Limb (tissue), 2 donors: Measurements from ENCODE around the gene ADAMTS19.
A peak's percentile ranks its signal among the peaks of the same experiment; 100 is the strongest.
"Not testable (repeated sequence)": the region's sequence is repeated elsewhere in the genome, so short reads cannot be mapped to it uniquely, and the experiment has no call there.

ENCODE experiments used
- DNase-seq, 2 donors: peaks; one replicate each; pipeline ENCODE4 v3.0.0-alpha.2; 2016; ENCODE audit errors: extremely low spot score in 2 of 2

ADAMTS19 gene

DNA sequence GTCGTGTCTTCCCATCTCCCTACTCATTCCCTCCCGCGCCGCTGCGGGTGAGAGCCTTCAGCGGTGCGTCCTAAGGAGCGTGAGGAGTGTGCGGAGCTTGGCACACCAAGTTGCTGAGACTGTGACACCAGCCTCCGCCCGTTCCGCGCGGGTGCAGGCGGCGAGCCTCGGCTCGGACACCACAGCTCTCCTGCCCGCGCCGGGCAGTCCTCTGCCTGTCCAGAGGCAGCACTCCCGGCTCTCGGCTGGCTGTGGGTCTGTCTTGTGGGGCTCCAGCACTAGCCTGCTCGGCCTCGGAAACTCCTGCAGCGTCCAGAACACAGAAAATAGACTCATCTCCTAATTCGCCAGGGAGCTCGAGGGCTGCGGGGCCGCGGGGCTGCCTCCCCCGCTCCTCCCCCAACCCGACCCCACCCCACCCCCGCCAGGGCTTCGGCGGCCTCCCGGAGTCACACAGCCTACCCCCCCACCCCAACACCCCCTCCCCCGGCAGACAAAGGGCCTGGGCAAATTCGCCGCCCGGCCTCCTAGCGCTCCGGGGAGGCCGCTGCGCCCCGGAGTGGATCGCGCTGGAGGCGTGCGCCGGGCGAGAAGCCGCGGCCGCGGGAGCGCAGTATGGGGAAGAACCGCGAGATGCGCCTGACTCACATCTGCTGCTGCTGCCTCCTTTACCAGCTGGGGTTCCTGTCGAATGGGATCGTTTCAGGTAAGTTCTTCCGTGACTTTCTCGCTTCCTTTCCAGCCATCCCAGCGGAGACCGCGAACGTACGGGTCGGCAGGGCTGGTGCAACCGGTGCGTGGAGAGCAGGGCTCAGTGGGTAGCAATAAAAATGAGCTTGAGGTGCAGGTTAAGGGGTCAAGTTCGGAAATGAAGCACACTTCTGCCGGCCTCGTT is at the start of gene ADAMTS19:
ADAMTS19 (plus strand) TSS at position 522 of the 895 bp plus-strand sequence; CDS start at position 616, 94 bp downstream.
- peak; percentile 49 to 74 for DNase-seq

GRCh38 chr5:129410488-129410887 is 49.6 kb upstream of the ADAMTS19 start:
- DNase-seq, result no peak

DNA sequence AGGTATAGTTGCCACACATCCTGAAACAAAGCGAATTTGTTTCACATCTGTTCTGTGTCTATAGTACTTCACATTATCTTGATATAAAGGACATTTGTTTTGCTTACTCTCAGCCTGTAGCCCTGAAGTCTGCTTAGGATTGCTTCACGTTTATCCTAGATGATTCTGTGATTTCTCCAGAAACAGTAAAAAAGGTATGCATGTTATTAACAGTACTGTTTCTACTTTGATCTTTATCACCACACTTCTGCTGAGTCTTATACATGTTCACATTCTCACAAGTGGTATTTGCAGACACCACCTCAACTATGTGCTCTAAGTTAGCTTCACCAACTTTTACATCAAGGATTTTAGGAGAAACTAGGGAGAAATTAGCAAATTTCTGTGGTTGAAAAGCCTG is 47.4 kb upstream of the ADAMTS19 start:
- DNase-seq, result no peak

- DNase-seq, result no peak
Measured at GRCh38 chr5:129413570-129413969, 46.5 kb upstream of the ADAMTS19 start.

- DNase-seq, result no peak
Measured at GRCh38 chr5:129419292-129419691, 40.8 kb upstream of the ADAMTS19 start.

DNA sequence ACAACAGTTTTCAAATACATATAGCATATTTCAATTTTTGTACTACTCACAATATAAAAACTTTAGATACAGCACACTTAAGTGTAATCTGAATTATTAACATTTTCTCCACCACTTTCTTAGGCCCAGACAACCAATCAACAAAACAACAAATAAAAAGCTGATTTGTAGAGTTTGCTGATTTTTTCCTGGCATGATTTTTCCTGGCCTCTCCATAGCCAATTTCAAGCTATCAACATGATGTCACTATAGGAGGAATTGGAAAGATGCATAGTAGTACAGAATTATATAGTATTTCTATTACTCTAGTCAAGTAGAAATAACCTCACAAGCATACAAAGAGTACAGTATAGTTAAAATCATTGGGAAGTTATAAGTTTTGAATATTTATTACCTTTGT is 35.1 kb upstream of the ADAMTS19 start:
- no peak for DNase-seq

GRCh38 chr5:129426071-129426470 is 34.0 kb upstream of the ADAMTS19 start:
- DNase-seq, result no peak

DNA sequence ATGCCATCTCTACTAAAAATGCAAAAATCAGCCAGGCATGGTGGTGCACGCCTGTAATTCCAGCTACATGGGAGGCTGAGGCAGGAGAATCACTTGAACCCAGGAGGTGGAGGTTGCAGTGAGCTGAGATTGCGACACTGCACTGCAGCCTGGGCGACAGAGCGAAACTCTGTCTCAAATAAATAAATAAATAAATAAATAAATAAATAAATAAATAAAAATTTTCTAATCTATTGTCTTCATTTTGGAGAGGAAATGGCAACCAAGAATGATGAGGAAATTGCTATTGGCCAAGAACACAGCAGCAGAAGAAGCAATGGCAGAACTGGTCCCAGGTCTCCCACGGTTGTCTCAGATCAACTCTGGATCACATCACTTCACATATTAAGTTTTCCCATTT is 31.5 kb upstream of the ADAMTS19 start:
- DNase-seq, result not testable (repeated sequence)

- DNase-seq, result no peak
Measured at GRCh38 chr5:129431406-129431805, 28.7 kb upstream of the ADAMTS19 start.

- DNase-seq, result no peak
Measured at GRCh38 chr5:129438322-129438721, 21.8 kb upstream of the ADAMTS19 start.

- DNase-seq, result no peak
Measured at GRCh38 chr5:129440424-129440823, 19.7 kb upstream of the ADAMTS19 start.

GRCh38 chr5:129441096-129441495 is 19.0 kb upstream of the ADAMTS19 start:
- no peak for DNase-seq

DNA sequence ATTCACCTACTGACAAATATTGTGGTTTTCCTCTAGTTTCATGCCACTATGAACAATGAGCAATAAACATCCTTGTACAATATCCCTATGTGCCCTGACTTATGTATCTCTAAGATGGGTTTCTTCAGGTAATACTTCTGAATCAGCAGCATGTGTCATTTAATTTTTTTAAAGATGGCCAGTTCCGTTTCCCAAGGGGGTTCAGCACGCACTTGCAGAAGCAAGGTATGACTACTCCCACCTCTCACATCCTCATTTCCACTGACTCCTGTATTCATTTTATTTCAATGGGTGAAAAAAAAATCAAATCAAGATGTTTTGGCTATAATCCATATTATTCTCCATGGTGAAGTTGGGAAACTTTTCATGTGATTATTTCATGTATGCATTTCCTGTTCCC is 14.7 kb upstream of the ADAMTS19 start:
- no peak for DNase-seq

GRCh38 chr5:129447968-129448367 is 12.1 kb upstream of the ADAMTS19 start:
- no peak for DNase-seq

DNA sequence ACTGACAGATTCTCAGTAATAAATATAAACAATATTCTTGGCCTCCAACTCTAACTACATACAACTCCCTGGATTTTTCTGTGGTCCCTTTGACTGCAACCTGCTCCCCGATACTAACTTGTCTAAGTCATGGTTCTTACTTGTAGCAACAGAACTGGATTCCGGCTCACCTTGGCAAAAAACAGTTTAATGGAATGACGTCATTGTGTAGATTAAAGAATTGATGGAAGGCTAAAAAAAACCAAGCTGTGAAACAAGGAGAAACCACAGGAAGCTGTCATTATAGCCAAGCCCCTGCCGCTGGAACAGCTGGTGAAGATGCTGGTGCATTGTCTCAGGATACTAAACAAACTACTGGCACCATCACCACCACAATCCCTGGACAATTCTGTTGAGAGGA is 11.4 kb upstream of the ADAMTS19 start:
- DNase-seq, result no peak

- DNase-seq, result no peak
Measured at GRCh38 chr5:129454461-129454860, 5.6 kb upstream of the ADAMTS19 start.

GRCh38 chr5:129459450-129459776 is 685 bp upstream of the ADAMTS19 start:
- DNase-seq, result no peak

DNA sequence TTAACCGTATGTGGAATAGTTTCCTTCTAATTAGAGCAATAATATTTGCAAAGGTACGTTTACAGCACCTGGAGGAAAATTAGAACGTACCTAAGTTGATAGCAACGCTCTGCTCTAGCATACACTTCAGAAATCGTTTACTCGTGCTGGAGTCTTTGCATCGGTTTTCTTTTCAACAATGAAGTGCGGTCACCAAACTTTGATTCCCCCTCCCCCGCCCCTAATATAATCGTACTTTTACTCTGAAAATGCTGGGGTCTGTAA is 506 bp downstream of the ADAMTS19 start:
- no peak for DNase-seq

GRCh38 chr5:129460936-129461710 is 1.0 kb downstream of the ADAMTS19 start:
- DNase-seq, result peak in 1 of 2 donors; percentile 83

- no peak for DNase-seq
Measured at GRCh38 chr5:129461711-129462332, 1.7 kb downstream of the ADAMTS19 start.

DNA sequence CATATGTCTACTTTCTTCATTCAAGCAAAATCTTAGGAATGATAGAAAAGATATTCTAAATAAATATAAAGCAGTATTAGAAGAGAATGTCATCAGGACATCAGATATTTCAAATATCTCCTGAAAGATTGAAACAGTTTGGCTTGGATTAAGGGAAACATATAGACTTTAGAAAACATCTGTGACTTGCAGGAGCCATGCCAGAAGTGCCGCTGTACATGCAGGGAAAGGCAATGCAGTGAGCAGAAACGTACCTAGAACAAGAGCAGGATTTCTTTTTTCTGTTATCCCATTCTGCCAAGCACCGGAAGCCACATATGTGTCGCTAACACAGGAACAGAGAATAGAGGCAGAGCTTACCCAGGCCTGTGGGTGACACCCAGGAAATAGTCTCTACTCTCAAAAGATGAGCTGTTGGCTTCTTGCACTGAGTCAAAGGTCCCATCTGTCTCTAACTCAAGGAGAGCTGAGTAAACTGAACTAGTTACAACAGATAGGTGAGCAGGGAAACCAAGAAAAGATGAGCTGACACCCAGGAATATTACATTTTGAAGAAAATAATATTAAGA is 5.8 kb downstream of the ADAMTS19 start:
- DNase-seq, result no peak

DNA sequence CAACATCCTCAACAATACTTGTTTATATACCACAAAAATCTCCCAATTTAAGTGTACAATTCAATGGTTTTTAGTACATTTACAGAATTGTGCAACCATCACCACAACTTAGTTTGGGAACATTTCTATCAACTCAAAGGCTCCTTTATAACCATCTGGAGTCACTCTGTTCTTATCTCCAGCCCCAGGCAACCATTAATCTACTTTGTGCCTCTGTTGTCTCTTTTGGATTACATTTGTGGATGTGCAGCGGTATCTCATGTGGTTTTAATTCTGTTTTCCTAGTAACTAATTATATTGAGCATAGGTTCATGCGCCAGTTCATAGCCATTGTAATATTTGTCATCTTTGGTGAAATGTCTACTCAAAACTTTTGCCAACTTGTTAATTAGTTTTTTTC is 14.4 kb downstream of the ADAMTS19 start:
- no peak for DNase-seq
